Tibial nerve (tissue), 4 donors: ENCODE data around the gene CYP27A1.

Source experiments
- CTCF ChIP-seq, 5 experiments: fragments of 200-600 bp in 3 of 5; fragments of 450-650 bp in 2 of 5; sonication (generic) in 3 of 5; IDR thresholded peaks; one replicate each; pipeline ENCODE4 v1.5.1; 2016 to 2019; ENCODE audit warnings: antibody characterized with exemption in 5 of 5, mild to moderate bottlenecking in 3 of 5, moderate library complexity in 2 of 5
- EP300 ChIP-seq, 2 donors: sonication (generic); formaldehyde crosslinking; IDR thresholded peaks; one replicate each; pipeline ENCODE4 v1.6.1; 2017; ENCODE audit warnings: antibody characterized with exemption in 2 of 2, mild to moderate bottlenecking in 1 of 2
- POLR2A ChIP-seq, 2 donors: fragments of 450-650 bp; IDR thresholded peaks; one replicate each; pipeline ENCODE4 v1.6.1; 2017; ENCODE audit warnings: antibody characterized with exemption in 2 of 2, mild to moderate bottlenecking in 2 of 2, moderate library complexity in 2 of 2

- TF ChIP-seq POLR2A (IDR thresholded peaks at IDR 0.05) (no peak), CTCF (IDR thresholded peaks at IDR 0.05) (no peak), EP300 (IDR thresholded peaks at IDR 0.05) (no peak)
Measured at GRCh38 chr2:218799990-218800389, 18.0 kb downstream of the CYP27A1 start.
